ENCODE results near the gene FAR2.

The FAR2 gene

DNA sequence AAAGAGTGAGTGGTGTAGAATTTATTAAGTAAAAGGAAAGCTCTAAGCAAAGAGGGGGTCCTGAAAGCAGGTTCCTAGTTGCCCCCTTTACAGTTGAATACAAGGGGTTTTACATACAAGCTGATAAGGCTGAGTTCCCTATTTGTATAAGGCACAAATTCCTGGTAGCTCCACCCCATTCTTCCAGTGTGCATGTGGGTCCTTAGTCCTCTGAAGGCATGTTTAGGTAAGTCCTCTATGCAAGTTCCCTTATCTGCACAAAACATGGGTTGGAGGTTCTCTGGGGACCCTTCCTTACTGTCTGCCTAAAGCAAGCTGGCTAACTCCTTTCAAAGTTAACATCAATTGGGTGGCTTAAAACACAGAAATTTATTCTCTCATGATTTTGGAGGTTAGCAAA is 2.9 kb upstream of the FAR2 start:
- H3K27ac ChIP-seq (ENCODE audit: extremely low read depth, low read depth, low read length) = no peak overlapping the region
- no peaks in the 10 kb centered on the region; the same call in 1 of the 2 replicates for H3K4me1 ChIP-seq (ENCODE audit: control insufficient read depth, insufficient read depth, low read length)
- no peak overlapping the region for H3K4me3 ChIP-seq (ENCODE audit: low read depth, low read length)
- TF ChIP-seq ZNF837 (tag by site-specific recombination; IDR thresholded peaks at IDR 0.05) (no peak), ZNF239 (tag by site-specific recombination; IDR thresholded peaks at IDR 0.05) (no peak), ZNF140 (tag by site-specific recombination; IDR thresholded peaks at IDR 0.05) (no peak)
- TF ChIP-seq, protein P1, sequence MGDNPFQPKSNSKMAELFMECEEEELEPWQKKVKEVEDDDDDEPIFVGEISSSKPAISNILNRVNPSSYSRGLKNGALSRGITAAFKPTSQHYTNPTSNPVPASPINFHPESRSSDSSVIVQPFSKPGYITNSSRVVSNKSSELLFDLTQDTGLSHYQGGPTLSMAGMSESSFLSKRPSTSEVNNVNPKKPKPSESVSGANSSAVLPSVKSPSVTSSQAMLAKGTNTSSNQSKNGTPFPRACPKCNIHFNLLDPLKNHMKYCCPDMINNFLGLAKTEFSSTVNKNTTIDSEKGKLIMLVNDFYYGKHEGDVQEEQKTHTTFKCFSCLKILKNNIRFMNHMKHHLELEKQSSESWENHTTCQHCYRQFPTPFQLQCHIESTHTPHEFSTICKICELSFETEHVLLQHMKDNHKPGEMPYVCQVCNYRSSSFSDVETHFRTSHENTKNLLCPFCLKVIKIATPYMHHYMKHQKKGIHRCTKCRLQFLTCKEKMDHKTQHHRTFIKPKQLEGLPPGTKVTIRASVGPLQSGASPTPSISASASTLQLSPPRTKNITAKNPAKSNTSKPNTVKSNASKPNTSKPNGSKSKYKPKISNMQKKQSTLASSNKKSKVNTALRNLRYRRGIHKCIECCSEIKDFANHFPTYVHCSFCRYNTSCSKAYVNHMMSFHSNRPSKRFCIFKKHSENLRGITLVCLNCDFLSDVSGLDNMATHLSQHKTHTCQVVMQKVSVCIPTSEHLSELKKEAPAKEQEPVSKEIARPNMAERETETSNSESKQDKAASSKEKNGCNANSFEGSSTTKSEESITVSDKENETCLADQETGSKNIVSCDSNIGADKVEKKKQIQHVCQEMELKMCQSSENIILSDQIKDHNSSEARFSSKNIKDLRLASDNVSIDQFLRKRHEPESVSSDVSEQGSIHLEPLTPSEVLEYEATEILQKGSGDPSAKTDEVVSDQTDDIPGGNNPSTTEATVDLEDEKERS (tag by site-specific recombination; IDR thresholded peaks at IDR 0.05) = no peak
- H3K36me3 ChIP-seq (ENCODE audit: control insufficient read depth in 2 of 2, insufficient read depth in 1 of 2, low read length in 2 of 2) = no peaks in the 10 kb centered on the region
- CTCF ChIA-PET = no interaction called here
- POLR2A ChIA-PET = no interaction called here
- H3K9me3 ChIP-seq (ENCODE audit: control insufficient read depth, insufficient read depth, low read depth, low read length) = no peaks in the 10 kb centered on the region

DNA sequence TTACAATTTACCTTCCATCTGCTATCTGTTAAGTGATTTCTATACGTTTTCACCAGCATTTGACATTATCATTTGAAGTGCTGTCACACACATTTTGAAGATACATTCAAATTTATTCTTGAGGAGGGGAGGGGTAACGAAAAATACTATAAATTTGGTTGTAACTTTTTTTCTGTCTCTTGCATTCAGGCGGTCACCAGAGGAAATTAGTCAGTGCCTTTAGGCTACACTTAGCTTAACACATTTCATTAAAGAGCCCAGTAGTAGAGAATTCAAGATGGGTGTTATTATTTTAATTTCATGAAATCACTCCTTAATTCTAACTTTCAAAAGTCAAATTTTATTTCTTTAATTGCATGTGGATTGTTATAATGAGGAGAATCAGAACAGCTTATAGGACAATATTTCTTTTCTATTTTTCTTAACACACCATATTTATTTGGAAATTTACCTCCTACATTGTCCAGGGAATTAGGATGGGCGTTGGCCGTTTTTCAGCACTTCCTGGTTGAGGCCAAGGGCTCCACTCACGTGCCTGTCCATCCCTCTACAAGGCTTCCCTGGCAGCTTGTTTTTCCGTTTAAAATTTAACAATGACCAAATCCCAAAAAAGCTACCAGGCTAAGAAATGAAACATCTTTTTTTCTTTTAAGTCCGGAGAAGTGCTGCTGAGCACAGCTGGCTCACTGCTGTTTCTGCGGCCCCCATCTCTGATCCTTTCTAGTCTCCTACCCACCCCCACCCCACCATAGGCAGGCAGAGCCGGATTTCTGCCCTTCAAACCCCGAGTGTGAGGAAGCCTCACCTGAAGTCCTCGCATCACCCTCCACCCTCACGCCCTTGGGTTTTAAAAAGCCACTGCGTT is 1.1 kb upstream of the FAR2 start:
- no peaks in the 10 kb centered on the region for H3K36me3 ChIP-seq (ENCODE audit: control insufficient read depth in 2 of 2, insufficient read depth in 1 of 2, low read length in 2 of 2)
- H3K27ac ChIP-seq (ENCODE audit: extremely low read depth, low read depth, low read length) = peak overlapping the region; percentile 53; the same call in 1 of the 2 replicates
- ChIA-PET CTCF (interaction anchor here (1.1 kb wide), 1 partner anchor 75 kb away, joined by 4 read pairs; no protein-coding TSS in a partner anchor), POLR2A (no interaction called here)
- H3K4me3 ChIP-seq (ENCODE audit: low read depth, low read length) = peak overlapping the region; percentile 57
- peaks cover 3% of the 10 kb centered on the region for H3K4me1 ChIP-seq (ENCODE audit: control insufficient read depth, insufficient read depth, low read length)
- H3K9me3 ChIP-seq (ENCODE audit: control insufficient read depth, insufficient read depth, low read depth, low read length) = no peaks in the 10 kb centered on the region
- no peak for TF ChIP-seq ZNF548 (tag by site-specific recombination; IDR thresholded peaks at IDR 0.05)
- peak; percentile 16; the same call in 1 of the 2 replicates for TF ChIP-seq KLF7 (tag by site-specific recombination; IDR thresholded peaks at IDR 0.05; ENCODE audit: borderline replicate concordance)
- TF ChIP-seq ZNF843 (tag by site-specific recombination; IDR thresholded peaks at IDR 0.05) = no peak
- TF ChIP-seq ZNF335 (tag by site-specific recombination; conservative IDR thresholded peaks at IDR 0.05) = peak; percentile 77; the same call in 1 of the 2 replicates
- TF ChIP-seq, protein P2, sequence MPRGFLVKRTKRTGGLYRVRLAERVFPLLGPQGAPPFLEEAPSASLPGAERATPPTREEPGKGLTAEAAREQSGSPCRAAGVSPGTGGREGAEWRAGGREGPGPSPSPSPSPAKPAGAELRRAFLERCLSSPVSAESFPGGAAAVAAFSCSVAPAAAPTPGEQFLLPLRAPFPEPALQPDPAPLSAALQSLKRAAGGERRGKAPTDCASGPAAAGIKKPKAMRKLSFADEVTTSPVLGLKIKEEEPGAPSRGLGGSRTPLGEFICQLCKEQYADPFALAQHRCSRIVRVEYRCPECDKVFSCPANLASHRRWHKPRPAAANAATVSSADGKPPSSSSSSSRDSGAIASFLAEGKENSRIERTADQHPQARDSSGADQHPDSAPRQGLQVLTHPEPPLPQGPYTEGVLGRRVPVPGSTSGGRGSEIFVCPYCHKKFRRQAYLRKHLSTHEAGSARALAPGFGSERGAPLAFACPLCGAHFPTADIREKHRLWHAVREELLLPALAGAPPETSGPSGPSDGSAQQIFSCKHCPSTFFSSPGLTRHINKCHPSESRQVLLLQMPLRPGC (tag by site-specific recombination; IDR thresholded peaks at IDR 0.05) = no peak
- no peak for TF ChIP-seq ZNF292 (tag by site-specific recombination; IDR thresholded peaks at IDR 0.05; ENCODE audit: borderline replicate concordance, low read depth)
- no peak for TF ChIP-seq ZNF19 (tag by site-specific recombination; IDR thresholded peaks at IDR 0.05; ENCODE audit: low read depth)
- no peak for TF ChIP-seq YY2 (tag by site-specific recombination; IDR thresholded peaks at IDR 0.05)
- TF ChIP-seq ZNF785 (tag by site-specific recombination; IDR thresholded peaks at IDR 0.05) = no peak
- TF ChIP-seq ZNF423 (tag by site-specific recombination; IDR thresholded peaks at IDR 0.05) = no peak
- TF ChIP-seq ZNF501 (tag by site-specific recombination; IDR thresholded peaks at IDR 0.05) = 0 out of 2 replicates have a peak, but pooled peaks have one; percentile 27
- TF ChIP-seq ZNF169 (tag by site-specific recombination; IDR thresholded peaks at IDR 0.05) = no peak
- TF ChIP-seq ZNF138 (tag by site-specific recombination; IDR thresholded peaks at IDR 0.05; ENCODE audit: borderline replicate concordance) = no peak
- 0 out of 2 replicates have a peak, but pooled peaks have one; percentile 11 for TF ChIP-seq ZNF768 (tag by site-specific recombination; IDR thresholded peaks at IDR 0.05)
- TF ChIP-seq ZNF473 (tag by site-specific recombination; IDR thresholded peaks at IDR 0.05) = no peak
- no peak for TF ChIP-seq ZNF518A (tag by site-specific recombination; conservative IDR thresholded peaks at IDR 0.05; ENCODE audit: low read depth)
- no peak for TF ChIP-seq HOXA7 (CRISPR knock-in tag; IDR thresholded peaks at IDR 0.05; ENCODE audit: borderline replicate concordance)
- no peak for TF ChIP-seq ZNF658 (tag by site-specific recombination; IDR thresholded peaks at IDR 0.05)
- 0 out of 2 replicates have a peak, but pooled peaks have one; percentile 35 for TF ChIP-seq KLF1 (tag by site-specific recombination; IDR thresholded peaks at IDR 0.05)
- TF ChIP-seq ZNF624 (tag by site-specific recombination; IDR thresholded peaks at IDR 0.05) = no peak
- no peak for TF ChIP-seq ZNF341 (tag by site-specific recombination; IDR thresholded peaks at IDR 0.05; ENCODE audit: low read depth)
- TF ChIP-seq TRIM28 (IDR thresholded peaks at IDR 0.05; ENCODE audit: borderline replicate concordance, low read length) = no peak
